ENCODE measurements around the gene TUBA3C. TPM values are rescaled to one million over a fixed set of nuclear protein-coding genes. Genes with fewer than 3 reads are reported as not detected.
"Not testable (repeated sequence)": the region's sequence is repeated elsewhere in the genome, so short reads cannot be mapped to it uniquely, and the experiment has no call there.

The TUBA3C gene
- not detected in 2 replicates for total RNA-seq (2014; rRNA removed; shearing (Covaris generic))
- total RNA-seq (2022): not detected in 2 replicates
- Bru-seq, nascent RNA: not detected
- not detected for BruChase-seq, experiment 1, labeled RNA remaining after a 6-hour chase
- not detected for BruChase-seq, experiment 2, labeled RNA remaining after a 2-hour chase
- long read RNA-seq: 0 reads

- no peaks in the 10 kb centered on the region for H3K36me3 ChIP-seq (ENCODE audit: insufficient read depth, low read length)
- TF ChIP-seq, protein P1, sequence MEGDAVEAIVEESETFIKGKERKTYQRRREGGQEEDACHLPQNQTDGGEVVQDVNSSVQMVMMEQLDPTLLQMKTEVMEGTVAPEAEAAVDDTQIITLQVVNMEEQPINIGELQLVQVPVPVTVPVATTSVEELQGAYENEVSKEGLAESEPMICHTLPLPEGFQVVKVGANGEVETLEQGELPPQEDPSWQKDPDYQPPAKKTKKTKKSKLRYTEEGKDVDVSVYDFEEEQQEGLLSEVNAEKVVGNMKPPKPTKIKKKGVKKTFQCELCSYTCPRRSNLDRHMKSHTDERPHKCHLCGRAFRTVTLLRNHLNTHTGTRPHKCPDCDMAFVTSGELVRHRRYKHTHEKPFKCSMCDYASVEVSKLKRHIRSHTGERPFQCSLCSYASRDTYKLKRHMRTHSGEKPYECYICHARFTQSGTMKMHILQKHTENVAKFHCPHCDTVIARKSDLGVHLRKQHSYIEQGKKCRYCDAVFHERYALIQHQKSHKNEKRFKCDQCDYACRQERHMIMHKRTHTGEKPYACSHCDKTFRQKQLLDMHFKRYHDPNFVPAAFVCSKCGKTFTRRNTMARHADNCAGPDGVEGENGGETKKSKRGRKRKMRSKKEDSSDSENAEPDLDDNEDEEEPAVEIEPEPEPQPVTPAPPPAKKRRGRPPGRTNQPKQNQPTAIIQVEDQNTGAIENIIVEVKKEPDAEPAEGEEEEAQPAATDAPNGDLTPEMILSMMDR (conservative IDR thresholded peaks at IDR 0.05; ENCODE audit: low read length): no peak
- H3K9me2 ChIP-seq (ENCODE audit: insufficient read depth, low read length): no peaks in the 10 kb centered on the region
- no peak within 1 kb of the TSS for H3K4me3 ChIP-seq (ENCODE audit: low read depth, low read length, poor library complexity, severe bottlenecking)
- H3K9me3 ChIP-seq (ENCODE audit: low read length): no peaks in the 10 kb centered on the region
- no peaks in the 10 kb centered on the region for H3K79me2 ChIP-seq (ENCODE audit: insufficient read depth, low read depth, low read length)
- H2AFZ ChIP-seq (ENCODE audit: low read length): no peak within 1 kb of the TSS
- no peak for DNase-seq (ENCODE audit: low spot score)
- H4K20me1 ChIP-seq (ENCODE audit: insufficient read depth, low read length): no peaks in the 10 kb centered on the region
- no peak within 1 kb of the TSS for H3K27ac ChIP-seq (ENCODE audit: low read depth, low read length, poor library complexity, severe bottlenecking)
- H3K4me2 ChIP-seq (ENCODE audit: low read length): no peak within 1 kb of the TSS
- ChIA-PET POLR2A (no interaction called here), CTCF (ENCODE audit: unreplicated experiment) (no interaction called here)
- no peaks in the 10 kb centered on the region for H3K4me1 ChIP-seq (ENCODE audit: insufficient read depth, low read length, poor library complexity, severe bottlenecking)
- no TSS peak for BruUV-seq (replicated peaks)
- intact Hi-C loops (cut with micrococcal nuclease; ENCODE audit: unreplicated experiment): no loop called here
Observed at GRCh38 chr13:19181621-19182485, at the start of gene TUBA3C. Gene TUBA3C, minus strand, starts transcription at chr13:19181824. Its CDS starts 77 bp downstream, at chr13:19181747.

DNA sequence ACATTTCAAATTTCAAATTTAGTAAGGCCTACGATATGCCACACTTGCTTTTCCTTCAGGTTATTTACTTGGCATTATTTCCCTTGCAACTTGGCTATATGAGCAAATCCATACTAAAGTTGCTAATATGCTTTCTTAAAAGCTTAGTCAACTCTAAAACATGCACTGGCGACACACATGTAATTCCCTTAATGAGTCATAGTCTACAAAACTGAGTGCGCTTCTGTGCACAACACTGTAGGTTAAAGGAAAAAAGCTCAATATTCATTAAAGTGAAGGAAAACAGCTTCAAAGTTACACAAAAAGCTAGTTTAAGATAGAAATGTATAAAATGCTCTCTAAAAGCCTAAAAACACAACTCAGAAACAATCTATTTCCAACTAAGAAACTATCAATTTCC is 25.8 kb upstream of the TUBA3C start:
- H4K20me1 ChIP-seq (ENCODE audit: insufficient read depth, low read length); H3K4me1 ChIP-seq (ENCODE audit: insufficient read depth, low read length, poor library complexity, severe bottlenecking); BruUV-seq (replicated peaks); H3K9me2 ChIP-seq (ENCODE audit: insufficient read depth, low read length); H3K79me2 ChIP-seq (ENCODE audit: insufficient read depth, low read depth, low read length); H3K27ac ChIP-seq (ENCODE audit: low read depth, low read length, poor library complexity, severe bottlenecking); H3K36me3 ChIP-seq (ENCODE audit: insufficient read depth, low read length); H2AFZ ChIP-seq (ENCODE audit: low read length); intact Hi-C loops (cut with micrococcal nuclease; ENCODE audit: unreplicated experiment); H3K4me2 ChIP-seq (ENCODE audit: low read length); POLR2A ChIA-PET; H3K9me3 ChIP-seq (ENCODE audit: low read length); H3K4me3 ChIP-seq (ENCODE audit: low read depth, low read length, poor library complexity, severe bottlenecking); DNase-seq (ENCODE audit: low spot score); CTCF ChIA-PET (ENCODE audit: unreplicated experiment): not testable (repeated sequence)

- DNase-seq (ENCODE audit: low spot score); H4K20me1 ChIP-seq (ENCODE audit: insufficient read depth, low read length); H3K27ac ChIP-seq (ENCODE audit: low read depth, low read length, poor library complexity, severe bottlenecking); H3K4me3 ChIP-seq (ENCODE audit: low read depth, low read length, poor library complexity, severe bottlenecking); H3K4me1 ChIP-seq (ENCODE audit: insufficient read depth, low read length, poor library complexity, severe bottlenecking); H3K9me2 ChIP-seq (ENCODE audit: insufficient read depth, low read length); H3K9me3 ChIP-seq (ENCODE audit: low read length); POLR2A ChIA-PET; H2AFZ ChIP-seq (ENCODE audit: low read length); H3K79me2 ChIP-seq (ENCODE audit: insufficient read depth, low read depth, low read length); intact Hi-C loops (cut with micrococcal nuclease; ENCODE audit: unreplicated experiment); H3K4me2 ChIP-seq (ENCODE audit: low read length); H3K36me3 ChIP-seq (ENCODE audit: insufficient read depth, low read length); CTCF ChIA-PET (ENCODE audit: unreplicated experiment); BruUV-seq (replicated peaks): not testable (repeated sequence)
Observed at GRCh38 chr13:19192622-19193021, 11.0 kb upstream of the TUBA3C start.

DNA sequence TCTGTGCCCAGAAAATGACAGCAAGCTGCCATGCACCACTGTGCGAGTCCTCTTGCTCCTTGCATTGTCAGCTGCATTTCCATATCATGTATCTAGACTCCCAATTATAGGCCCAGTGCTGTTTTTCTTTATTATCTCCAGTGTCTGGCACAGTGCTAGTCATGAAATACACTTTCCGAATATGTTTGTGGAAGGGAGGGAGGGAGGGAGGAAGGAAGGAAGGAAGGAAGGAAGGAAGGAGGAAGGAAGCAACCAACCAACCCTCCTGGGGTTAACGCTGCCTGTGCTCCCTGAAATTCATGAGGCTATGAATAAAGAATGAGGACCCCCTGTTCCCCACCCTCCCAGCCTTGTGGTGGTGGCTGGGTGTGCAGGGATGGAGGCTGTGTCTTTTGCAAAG is 8.3 kb upstream of the TUBA3C start:
- H2AFZ ChIP-seq (ENCODE audit: low read length); CTCF ChIA-PET (ENCODE audit: unreplicated experiment); H3K79me2 ChIP-seq (ENCODE audit: insufficient read depth, low read depth, low read length); H3K4me2 ChIP-seq (ENCODE audit: low read length); H3K36me3 ChIP-seq (ENCODE audit: insufficient read depth, low read length); DNase-seq (ENCODE audit: low spot score); H3K9me3 ChIP-seq (ENCODE audit: low read length); intact Hi-C loops (cut with micrococcal nuclease; ENCODE audit: unreplicated experiment); BruUV-seq (replicated peaks); H3K9me2 ChIP-seq (ENCODE audit: insufficient read depth, low read length); H3K4me3 ChIP-seq (ENCODE audit: low read depth, low read length, poor library complexity, severe bottlenecking); POLR2A ChIA-PET; H3K4me1 ChIP-seq (ENCODE audit: insufficient read depth, low read length, poor library complexity, severe bottlenecking); H4K20me1 ChIP-seq (ENCODE audit: insufficient read depth, low read length); H3K27ac ChIP-seq (ENCODE audit: low read depth, low read length, poor library complexity, severe bottlenecking): not testable (repeated sequence)

GRCh38 chr13:19189368-19189767 is 7.7 kb upstream of the TUBA3C start:
- intact Hi-C loops (cut with micrococcal nuclease; ENCODE audit: unreplicated experiment); H3K36me3 ChIP-seq (ENCODE audit: insufficient read depth, low read length); H3K79me2 ChIP-seq (ENCODE audit: insufficient read depth, low read depth, low read length); H3K9me3 ChIP-seq (ENCODE audit: low read length); CTCF ChIA-PET (ENCODE audit: unreplicated experiment); H3K4me3 ChIP-seq (ENCODE audit: low read depth, low read length, poor library complexity, severe bottlenecking); H3K4me1 ChIP-seq (ENCODE audit: insufficient read depth, low read length, poor library complexity, severe bottlenecking); H4K20me1 ChIP-seq (ENCODE audit: insufficient read depth, low read length); DNase-seq (ENCODE audit: low spot score); H3K27ac ChIP-seq (ENCODE audit: low read depth, low read length, poor library complexity, severe bottlenecking); H3K9me2 ChIP-seq (ENCODE audit: insufficient read depth, low read length); H3K4me2 ChIP-seq (ENCODE audit: low read length); H2AFZ ChIP-seq (ENCODE audit: low read length); BruUV-seq (replicated peaks); POLR2A ChIA-PET: not testable (repeated sequence)

All from OCI-LY7 (cell line).